K562 (cell line): Measurements from ENCODE around the gene TMEM184B. TPM values are rescaled to one million over a fixed set of nuclear protein-coding genes. Genes with fewer than 3 reads are reported as not detected.

ENCODE experiments used
- ATAC-seq: fragments of 200-7000 bp; cut with Tn5 transposase; 3 replicates; pipeline ENCODE4 v1.9.1; 2020; ENCODE audit warnings: moderate library complexity
- BruUV-seq: library from RNA; stranded (reverse); fragments of 400-500 nt; replicated peaks from 2 replicates; lab custom pipeline; 2021; lab: Mats Ljungman, UMichigan
- CTCF ChIA-PET: fragments of 300-600 bp; formaldehyde crosslinking; extraction: SDS; loops from one replicate; lab custom pipeline; 2021; ENCODE audit warnings: low intra/inter-chr PET ratio; lab: Yijun Ruan, JAX
- POLR2A ChIA-PET: fragments of 300-600, 350-650 bp; sonication (Branson Sonifier 250); formaldehyde crosslinking; extraction: SDS; loops from one replicate; lab custom pipeline; 2021; ENCODE audit warnings: antibody characterized with exemption, inconsistent platforms; lab: Yijun Ruan, JAX
- DNase-seq, 4 experiments: peaks; one replicate each; pipeline versions ENCODE4 v3.0.0 to v3.0.0-alpha.2; 2011 to 2018; ENCODE audit warnings: low spot score in 3 of 4, mixed read lengths in 3 of 4; ENCODE audit errors: extremely low read depth in 1 of 4
- FAIRE-seq: peaks from 2 replicates; lab custom pipeline; 2011; peaks lifted over from hg19 to GRCh38; lab: Jason Lieb, UNC
- H2AFZ ChIP-seq: 2 replicates; pipeline ENCODE4 v1.6.0; 2011; ENCODE audit warnings: low read depth, low read length, control low read depth, inconsistent platforms
- H3K27ac ChIP-seq: fragments of 200-600 bp; 3 replicates; pipeline ENCODE4 v1.8.0; 2011; ENCODE audit warnings: low read depth, mild to moderate bottlenecking, control low read depth, inconsistent platforms, low read length, moderate library complexity, mixed read lengths; ENCODE audit errors: extremely low read depth
- H3K27me3 ChIP-seq, 2 experiments: fragments of 300-600 bp in 1 of 2; 2 replicates in 1 of 2; 3 replicates in 1 of 2; pipeline versions ENCODE4 v1.6.0 to v1.8.0; 2011; ENCODE audit warnings: inconsistent platforms in 2 of 2, low read length in 2 of 2, mild to moderate bottlenecking in 1 of 2, mixed read lengths in 1 of 2, moderate library complexity in 1 of 2; ENCODE audit not compliant: control insufficient read depth in 2 of 2, insufficient read depth in 2 of 2
- H3K36me3 ChIP-seq: fragments of 300-600 bp; 3 replicates; pipeline ENCODE4 v1.8.0; 2011; ENCODE audit warnings: mild to moderate bottlenecking, low read length, inconsistent platforms; ENCODE audit not compliant: control insufficient read depth, insufficient read depth
- H3K4me1 ChIP-seq, 2 experiments: fragments of 200-600 bp in 1 of 2; replicated peaks in 1 of 2; 2 replicates in 1 of 2; 3 replicates in 1 of 2; pipeline versions ENCODE4 v1.5.1 to v1.8.0; 2011; ENCODE audit warnings: inconsistent platforms in 2 of 2, low read length in 2 of 2, mild to moderate bottlenecking in 1 of 2, mixed read lengths in 1 of 2, moderate library complexity in 1 of 2; ENCODE audit not compliant: control insufficient read depth in 2 of 2, insufficient read depth in 2 of 2
- H3K4me2 ChIP-seq: 2 replicates; pipeline ENCODE4 v1.6.1; 2011; ENCODE audit warnings: low read length, control low read depth, inconsistent platforms, mixed read lengths; ENCODE audit not compliant: insufficient read depth
- H3K4me3 ChIP-seq: fragments of 200-600 bp; sonication (generic), shearing (Covaris generic); 2 replicates; pipeline ENCODE4 v1.5.1; 2016; ENCODE audit warnings: control low read depth, inconsistent platforms
- H3K79me2 ChIP-seq: fragments of 200-600 bp; 3 replicates; pipeline ENCODE4 v1.8.0; 2011; ENCODE audit warnings: low read length, inconsistent platforms; ENCODE audit not compliant: control insufficient read depth, insufficient read depth
- H3K9ac ChIP-seq, 2 experiments: 2 replicates each; pipeline versions ENCODE4 v1.6.0 to v1.6.1; 2011; ENCODE audit warnings: low read depth in 2 of 2, low read length in 2 of 2, control low read depth in 1 of 2, inconsistent platforms in 1 of 2, mild to moderate bottlenecking in 1 of 2, mixed read lengths in 1 of 2; ENCODE audit not compliant: insufficient read depth in 1 of 2
- H3K9me1 ChIP-seq: one replicate; pipeline ENCODE4 v1.6.0; 2011; ENCODE audit warnings: inconsistent platforms, mild to moderate bottlenecking, low read length, moderate library complexity; ENCODE audit not compliant: control insufficient read depth, insufficient read depth
- H3K9me3 ChIP-seq: replicated peaks from 2 replicates; pipeline ENCODE4 v1.5.1; 2011; ENCODE audit warnings: low read depth, low read length, inconsistent platforms; ENCODE audit not compliant: control insufficient read depth, insufficient read depth
- H4K20me1 ChIP-seq: replicated peaks from 2 replicates; pipeline ENCODE4 v1.6.1; 2011; ENCODE audit warnings: low read length, inconsistent platforms, mixed read lengths; ENCODE audit not compliant: control insufficient read depth, insufficient read depth
- CTCFL ChIP-seq: IDR thresholded peaks from 2 replicates; pipeline ENCODE4 v1.6.1; 2011; ENCODE audit warnings: borderline replicate concordance, low read depth, mild to moderate bottlenecking, moderate library complexity, low read length; ENCODE audit not compliant: insufficient read depth, poor library complexity, severe bottlenecking
- HCFC1 ChIP-seq: IDR thresholded peaks from 2 replicates; pipeline ENCODE4 v1.6.1; 2012; ENCODE audit warnings: low read depth, low read length, improper control_type of control experiment
- MAFK ChIP-seq: IDR thresholded peaks from 2 replicates; pipeline ENCODE4 v1.6.1; 2011; ENCODE audit warnings: low read length, improper control_type of control experiment
- MED1 ChIP-seq: sonication (generic); formaldehyde crosslinking; IDR thresholded peaks from 2 replicates; pipeline ENCODE4 v1.8.1; 2023; ENCODE audit warnings: missing genetic modification reagents, borderline replicate concordance
- RBM14 ChIP-seq: fragments of 200-400 bp; formaldehyde crosslinking; IDR thresholded peaks from 2 replicates; pipeline ENCODE4 v1.6.1; 2018; ENCODE audit warnings: low read depth, mild to moderate bottlenecking, low read length, moderate library complexity, borderline replicate concordance; ENCODE audit not compliant: insufficient read depth
- RBM25 ChIP-seq: fragments of 200-400 bp; formaldehyde crosslinking; IDR thresholded peaks from 2 replicates; pipeline ENCODE4 v1.6.1; 2018; ENCODE audit warnings: low read length, low read depth, moderate library complexity; ENCODE audit not compliant: severe bottlenecking
- RERE ChIP-seq: sonication (generic); formaldehyde crosslinking; IDR thresholded peaks from 2 replicates; pipeline ENCODE4 v1.8.0; 2023; ENCODE audit warnings: missing genetic modification reagents, mild to moderate bottlenecking, borderline replicate concordance
- U2AF1 ChIP-seq: fragments of 200-400 bp; formaldehyde crosslinking; optimal IDR thresholded peaks from 2 replicates; pipeline ENCODE3; 2017; ENCODE audit warnings: mild to moderate bottlenecking, low read depth, low read length, moderate library complexity
- ZBTB17 ChIP-seq: fragments of 450-650 bp; formaldehyde crosslinking; IDR thresholded peaks from 2 replicates; pipeline ENCODE4 v1.4.0; 2020; ENCODE audit warnings: mild to moderate bottlenecking
- ZC3H11A ChIP-seq: IDR thresholded peaks from 2 replicates; pipeline ENCODE4 v1.6.1; 2012; ENCODE audit warnings: low read depth, low read length, improper control_type of control experiment
- ZFP30 ChIP-seq: fragments of 250-450 bp; sonication (Bioruptor Pico); IDR thresholded peaks from 2 replicates; pipeline ENCODE4 v1.8.0; 2022; ENCODE audit warnings: moderate library complexity, mild to moderate bottlenecking, inconsistent platforms, borderline replicate concordance
- ZKSCAN1 ChIP-seq: fragments of 150-350 bp; IDR thresholded peaks from 2 replicates; pipeline ENCODE4 v1.6.1; 2016; ENCODE audit warnings: low read depth, low read length
- ZNF134 ChIP-seq: fragments of 250-450 bp; sonication (Bioruptor Pico); conservative IDR thresholded peaks from 2 replicates; pipeline ENCODE4 v1.4.0; 2020
- ZNF212 ChIP-seq: fragments of 450-650 bp; formaldehyde crosslinking; IDR thresholded peaks from 2 replicates; pipeline ENCODE4 v1.4.0; 2020; ENCODE audit warnings: mild to moderate bottlenecking
- ZNF41 ChIP-seq: fragments of 250-450 bp; sonication (Bioruptor Pico); conservative IDR thresholded peaks from 2 replicates; pipeline ENCODE4 v1.4.0; 2020; ENCODE audit warnings: mild to moderate bottlenecking
- WGBS: fragments of 100-300 bp; shearing (Covaris generic); methylation state at CpG from one replicate; pipeline ENCODE4 v1.1.6; 2016; ENCODE audit warnings: low coverage, mixed read lengths; ENCODE audit not compliant: insufficient coverage; ENCODE audit errors: missing lambda C conversion rate; 5-methylcytosine and 5-hydroxymethylcytosine counted together
- in situ Hi-C: fragments of 300-500 bp; cut with MboI; formaldehyde crosslinking; loops from 4 replicates; pipeline ENCODE4 v1.15.0; 2018; ENCODE audit warnings: inconsistent platforms, mixed read lengths
- intact Hi-C: fragments of 100-400 bp; cut with micrococcal nuclease; formaldehyde crosslinking; loops from 2 replicates; pipeline ENCODE4 v1.14.2; 2022
- polyA plus RNA-seq, 8 experiments: library from polyadenylated mRNA; depleted of rRNA in 4 of 8; stranded (reverse) in 5 of 8; unstranded in 3 of 8; fragments of >200 nt; fragmentation: Nextera tagmentation in 2 of 8; fragmentation: Illumina TruSeq in 1 of 8; extraction: Ambion mirVana in 2 of 8; extraction: Trizol in 1 of 8; gene quantifications; 2 replicates each; pipeline versions ENCODE4 v1.2.1 to v1.2.3, GENCODE V29; 2011 to 2014; ENCODE audit warnings: inconsistent platforms in 1 of 8, missing spikeins in 1 of 8
- total RNA-seq, 7 experiments: library from RNA; depleted of rRNA in 6 of 7; stranded (reverse); fragments of >200 nt in 6 of 7; fragmentation: Illumina TruSeq in 2 of 7; extraction: Trizol in 2 of 7; gene quantifications; 2 replicates each; pipeline versions ENCODE4 v1.2.1 to v1.2.3, GENCODE V29; 2011 to 2021; ENCODE audit warnings: low replicate concordance in 1 of 7

The TMEM184B gene
- total and polyA plus RNA-seq, 9 of the 15 experiments (the other 6 are each of a cell fraction or from before 2014, with no cell fraction given), result 0.31 to 25.1 (median 6.2) TPM

GRCh38 chr22:38193580-38193979 lies 79.2 kb downstream of the TMEM184B start:
- H3K4me2 ChIP-seq, result no peak overlapping the region
- H4K20me1 ChIP-seq, result no peaks in the 10 kb centered on the region
- ATAC-seq (peak; percentile 61), DNase-seq (peak in 1 of 4 experiments; percentile 46), FAIRE-seq (no peak)
- peaks cover 6% of the 10 kb centered on the region in 2 experiments; a peak in 3 of 5 replicates for H3K4me1 ChIP-seq
- BruUV-seq, result no TSS peak
- intact Hi-C loops (no loop called here), in situ Hi-C loops (no loop called here)
- no peak overlapping the region for H3K27ac ChIP-seq
- H3K27me3 ChIP-seq, result no peaks in the 10 kb centered on the region
- no peak overlapping the region for H3K9ac ChIP-seq
- no peaks in the 10 kb centered on the region for H3K36me3 ChIP-seq
- no peaks in the 10 kb centered on the region for H3K79me2 ChIP-seq
- no peak overlapping the region for H2AFZ ChIP-seq
- no peak overlapping the region for H3K4me3 ChIP-seq
- no peaks in the 10 kb centered on the region for H3K9me3 ChIP-seq
- no peaks in the 10 kb centered on the region for H3K9me1 ChIP-seq
- CTCF ChIA-PET, result no interaction called here
- POLR2A ChIA-PET, result interaction anchor here (1.0 to 1.7 kb wide), 2 partner anchors 8 to 14 kb away, joined by 3 to 6 read pairs; partner anchors contain the start of gene MAFF
- 3% methylated on average over 5 of the region's 6 CpGs for WGBS
- TF ChIP-seq ZFP30 (CRISPR knock-in tag) (no peak), ZC3H11A (no peak), RBM25 (no peak), ZKSCAN1 (no peak), RERE (CRISPR knock-in tag) (no peak), MAFK (peak; percentile 26; the same call in 1 of the 2 replicates), RBM14 (no peak), HCFC1 (no peak), MED1 (CRISPR knock-in tag) (no peak), CTCFL (no peak), ZNF41 (no peak), ZNF134 (no peak), U2AF1 (no peak), ZBTB17 (CRISPR knock-in tag) (no peak), ZNF212 (CRISPR knock-in tag) (no peak)
